ENCODE results near the gene RHBDD3. TPM values are rescaled to one million over a fixed set of nuclear protein-coding genes. Genes with fewer than 3 reads are reported as not detected.

RHBDD3 gene
- total RNA-seq, 1 donor from 2014 or later: 29.7 TPM

DNA sequence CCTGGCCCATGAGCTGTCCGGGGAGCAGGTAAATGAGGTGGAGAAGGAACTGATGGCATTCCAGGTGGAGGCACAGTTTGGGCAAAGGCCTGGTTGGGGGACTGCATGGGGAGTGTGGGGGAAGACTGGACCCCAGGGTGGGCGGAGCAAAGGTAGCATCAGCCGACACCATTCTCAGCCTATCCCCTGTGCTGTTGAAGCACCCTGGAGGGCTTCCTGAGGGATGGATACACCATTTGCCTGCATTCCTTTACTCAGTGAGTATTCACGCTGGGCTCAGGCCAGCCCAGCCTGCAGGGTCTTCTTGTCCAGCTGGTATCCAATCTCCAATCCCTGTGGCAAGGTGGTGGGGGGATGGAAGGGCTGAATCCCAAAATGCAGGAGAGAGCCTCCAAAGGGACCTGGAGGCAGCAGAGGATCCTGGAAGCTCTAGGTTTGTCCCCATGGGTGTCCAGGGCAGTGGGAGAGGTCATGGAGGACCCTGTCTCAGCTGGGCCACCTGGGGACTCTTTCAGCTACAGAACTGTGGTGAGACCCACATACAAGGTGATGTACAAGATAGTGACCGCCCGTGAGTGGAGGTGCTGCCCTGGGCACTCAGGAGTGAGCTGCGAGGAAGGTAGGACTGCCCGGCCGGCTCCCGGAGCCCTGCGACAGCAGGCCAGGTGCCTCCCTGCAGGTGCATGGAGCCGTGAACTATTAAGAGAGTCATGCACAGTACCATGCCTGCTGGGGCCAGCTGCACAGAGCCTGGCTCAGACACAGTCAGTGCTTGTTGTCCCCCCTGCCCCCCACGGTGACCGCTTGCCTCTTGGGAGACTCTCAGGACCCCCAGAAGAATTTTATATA is 52.5 kb downstream of the RHBDD3 start:
- Histone ChIP-seq H3K27ac (no peak overlapping the region), H3K36me3 (no peaks in the 10 kb centered on the region), H3K9me3 (no peaks in the 10 kb centered on the region), H3K4me1 (no peaks in the 10 kb centered on the region), H3K27me3 (no peaks in the 10 kb centered on the region), H3K4me3 (no peak overlapping the region)
- no peak for TF ChIP-seq POLR2AphosphoS5 (IDR thresholded peaks at IDR 0.05; ENCODE audit: insufficient read depth in 1 of 2, low read depth in 1 of 2)
- TF ChIP-seq, protein P1, sequence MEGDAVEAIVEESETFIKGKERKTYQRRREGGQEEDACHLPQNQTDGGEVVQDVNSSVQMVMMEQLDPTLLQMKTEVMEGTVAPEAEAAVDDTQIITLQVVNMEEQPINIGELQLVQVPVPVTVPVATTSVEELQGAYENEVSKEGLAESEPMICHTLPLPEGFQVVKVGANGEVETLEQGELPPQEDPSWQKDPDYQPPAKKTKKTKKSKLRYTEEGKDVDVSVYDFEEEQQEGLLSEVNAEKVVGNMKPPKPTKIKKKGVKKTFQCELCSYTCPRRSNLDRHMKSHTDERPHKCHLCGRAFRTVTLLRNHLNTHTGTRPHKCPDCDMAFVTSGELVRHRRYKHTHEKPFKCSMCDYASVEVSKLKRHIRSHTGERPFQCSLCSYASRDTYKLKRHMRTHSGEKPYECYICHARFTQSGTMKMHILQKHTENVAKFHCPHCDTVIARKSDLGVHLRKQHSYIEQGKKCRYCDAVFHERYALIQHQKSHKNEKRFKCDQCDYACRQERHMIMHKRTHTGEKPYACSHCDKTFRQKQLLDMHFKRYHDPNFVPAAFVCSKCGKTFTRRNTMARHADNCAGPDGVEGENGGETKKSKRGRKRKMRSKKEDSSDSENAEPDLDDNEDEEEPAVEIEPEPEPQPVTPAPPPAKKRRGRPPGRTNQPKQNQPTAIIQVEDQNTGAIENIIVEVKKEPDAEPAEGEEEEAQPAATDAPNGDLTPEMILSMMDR (IDR thresholded peaks at IDR 0.05): no peak
- no peak for TF ChIP-seq POLR2A (IDR thresholded peaks at IDR 0.05)
- intact Hi-C loops (cut with DNase I): no loop called here
- DNase-seq (ENCODE audit: extremely low spot score in 2 of 2): no peak

DNA sequence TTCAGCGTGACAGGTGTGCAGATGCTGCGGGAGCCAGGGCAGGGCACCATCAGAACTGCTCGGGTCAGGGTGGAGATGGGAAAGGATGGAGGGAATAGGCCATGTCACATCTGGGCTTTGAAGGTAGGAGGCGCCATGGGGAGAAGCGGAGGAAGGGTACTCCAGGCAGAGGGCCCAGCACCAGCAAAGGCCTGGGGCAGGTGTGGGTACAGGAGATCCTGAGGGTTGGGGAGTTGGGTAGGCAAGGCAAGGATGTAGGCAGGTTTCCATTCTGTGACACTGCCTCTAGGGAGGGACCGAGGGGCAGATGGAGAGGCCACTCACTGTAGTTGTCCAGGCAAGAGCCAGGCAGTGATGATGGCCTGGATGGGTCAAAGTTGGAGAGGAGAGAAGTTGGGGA is 53.5 kb downstream of the RHBDD3 start:
- no peaks in the 10 kb centered on the region for H3K36me3 ChIP-seq
- intact Hi-C loops (cut with DNase I): no loop called here
- no peak overlapping the region for H3K27ac ChIP-seq
- H3K4me3 ChIP-seq: no peak overlapping the region
- no peak for DNase-seq (ENCODE audit: extremely low spot score in 2 of 2)
- no peaks in the 10 kb centered on the region for H3K9me3 ChIP-seq
- no peaks in the 10 kb centered on the region for H3K27me3 ChIP-seq
- TF ChIP-seq, protein P1 (IDR thresholded peaks at IDR 0.05): no peak
- TF ChIP-seq POLR2A (IDR thresholded peaks at IDR 0.05) (no peak), POLR2AphosphoS5 (IDR thresholded peaks at IDR 0.05; ENCODE audit: insufficient read depth in 1 of 2, low read depth in 1 of 2) (no peak)
- no peaks in the 10 kb centered on the region for H3K4me1 ChIP-seq

- no peak overlapping the region for H3K27ac ChIP-seq
- no peak overlapping the region for H3K4me3 ChIP-seq
- H3K4me1 ChIP-seq: no peaks in the 10 kb centered on the region
- no peaks in the 10 kb centered on the region for H3K36me3 ChIP-seq
- TF ChIP-seq POLR2A (IDR thresholded peaks at IDR 0.05): no peak
- TF ChIP-seq, protein P1 (IDR thresholded peaks at IDR 0.05): no peak
- no peaks in the 10 kb centered on the region for H3K27me3 ChIP-seq
- no peaks in the 10 kb centered on the region for H3K9me3 ChIP-seq
- no peak for DNase-seq (ENCODE audit: extremely low spot score in 2 of 2)
- intact Hi-C loops (cut with DNase I): no loop called here
Observed at GRCh38 chr22:29213493-29213892, 54.3 kb downstream of the RHBDD3 start.

DNA sequence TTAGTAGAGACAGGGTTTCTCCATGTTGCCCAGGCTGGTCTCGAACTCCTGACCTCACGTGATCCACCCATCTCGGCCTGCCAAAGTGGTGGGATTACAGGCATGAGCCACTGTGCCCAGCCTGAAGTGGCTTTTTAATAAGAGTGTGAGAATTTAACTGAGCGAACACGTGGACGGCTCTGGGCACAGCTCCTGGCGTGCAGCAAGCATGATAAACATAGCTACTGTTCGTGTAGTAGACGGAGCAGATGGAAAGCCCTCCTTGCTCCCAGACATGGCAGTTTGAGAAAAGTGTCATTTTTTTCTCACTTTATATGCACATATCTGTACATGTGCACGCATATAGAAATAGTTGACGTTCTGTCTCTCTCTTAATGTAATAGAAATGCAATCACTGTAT is 55.0 kb downstream of the RHBDD3 start:
- H3K36me3 ChIP-seq: no peaks in the 10 kb centered on the region
- no peaks in the 10 kb centered on the region for H3K4me1 ChIP-seq
- no peaks in the 10 kb centered on the region for H3K27me3 ChIP-seq
- no peak overlapping the region for H3K4me3 ChIP-seq
- DNase-seq (ENCODE audit: extremely low spot score in 2 of 2): no peak
- TF ChIP-seq, protein P1 (IDR thresholded peaks at IDR 0.05): no peak
- no peak for TF ChIP-seq POLR2AphosphoS5 (IDR thresholded peaks at IDR 0.05; ENCODE audit: insufficient read depth in 1 of 2, low read depth in 1 of 2)
- TF ChIP-seq POLR2A (IDR thresholded peaks at IDR 0.05): no peak
- no peaks in the 10 kb centered on the region for H3K9me3 ChIP-seq
- intact Hi-C loops (cut with DNase I): no loop called here
- H3K27ac ChIP-seq: no peak overlapping the region

- Histone ChIP-seq H3K4me3 (no peak overlapping the region), H3K27me3 (no peaks in the 10 kb centered on the region), H3K27ac (no peak overlapping the region), H3K4me1 (peaks cover 4% of the 10 kb centered on the region), H3K36me3 (no peaks in the 10 kb centered on the region), H3K9me3 (no peaks in the 10 kb centered on the region)
- no peak for DNase-seq (ENCODE audit: extremely low spot score in 2 of 2)
- TF ChIP-seq, protein P1 (IDR thresholded peaks at IDR 0.05): no peak
- TF ChIP-seq POLR2AphosphoS5 (IDR thresholded peaks at IDR 0.05; ENCODE audit: insufficient read depth in 1 of 2, low read depth in 1 of 2) (no peak), POLR2A (IDR thresholded peaks at IDR 0.05) (no peak)
- intact Hi-C loops (cut with DNase I): no loop called here
Observed at GRCh38 chr22:29211466-29211865, 56.3 kb downstream of the RHBDD3 start.

All from vagina (tissue), 2 donors.